Measurements from ENCODE around the gene PFKL. TPM values are rescaled to one million over a fixed set of nuclear protein-coding genes. Genes with fewer than 3 reads are reported as not detected.
A peak's percentile ranks its signal among the peaks of the same experiment; 100 is the strongest.

PFKL gene
- total RNA-seq, 1 experiment from 2014 or later = 134 TPM

DNA sequence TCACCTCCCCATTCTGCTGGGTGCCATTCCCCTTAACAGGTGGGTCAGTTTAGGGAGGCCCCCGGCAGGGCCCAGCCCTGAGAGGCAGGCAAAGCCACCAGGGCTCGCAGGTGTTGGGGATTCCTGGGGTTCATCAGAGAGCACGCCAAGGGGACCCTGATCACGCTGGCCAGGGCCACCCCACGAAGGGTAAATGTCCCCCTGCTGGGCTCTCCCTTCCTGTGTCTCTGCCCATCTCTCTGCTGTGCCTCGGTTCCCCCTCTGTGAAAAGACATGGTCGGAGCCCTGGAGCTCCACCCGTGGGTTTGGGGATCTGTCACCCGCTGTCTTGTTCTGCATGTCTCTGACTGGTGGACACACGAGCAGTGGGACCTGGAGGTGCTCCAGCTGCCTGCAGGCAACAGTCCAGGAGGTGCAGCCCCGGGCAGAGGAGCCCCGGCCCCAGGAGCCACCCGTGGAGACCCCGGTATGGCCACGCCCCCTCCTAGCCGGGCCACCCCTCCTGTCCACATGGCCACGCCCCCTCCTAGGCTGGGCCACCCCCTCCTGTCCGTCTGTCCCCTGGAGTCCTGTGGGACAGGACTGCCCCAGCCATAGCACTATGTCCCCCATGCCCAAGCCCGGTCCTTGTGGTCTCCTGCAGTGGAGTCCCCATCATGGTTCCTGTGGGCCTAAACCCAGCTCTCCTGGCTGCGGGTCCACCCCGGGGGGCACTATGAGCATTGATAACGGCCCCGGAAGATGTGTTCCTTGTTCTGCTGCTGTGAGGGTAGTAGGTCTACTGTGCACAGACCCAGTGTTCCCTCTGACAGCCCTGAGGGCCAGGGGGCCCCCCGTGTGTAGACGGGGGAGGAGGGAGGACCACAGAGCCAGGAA is 7.7 kb upstream of the PFKL start:
- Mint-ChIP-seq H3K4me3 (no peak overlapping the region), H3K27me3 (ENCODE audit: low read depth) (no peaks in the 10 kb centered on the region), H3K27ac (no peak overlapping the region), H3K36me3 (no peaks in the 10 kb centered on the region), H3K4me1 (no peaks in the 10 kb centered on the region), H3K9me3 (no peaks in the 10 kb centered on the region)
- TF ChIP-seq RORB (CRISPR knock-in tag; IDR thresholded peaks at IDR 0.05) (no peak), RELA (CRISPR knock-in tag; IDR thresholded peaks at IDR 0.05; ENCODE audit: borderline replicate concordance) (no peak), FOXK1 (CRISPR knock-in tag; IDR thresholded peaks at IDR 0.05) (no peak), MXD4 (CRISPR knock-in tag; IDR thresholded peaks at IDR 0.05; ENCODE audit: borderline replicate concordance) (no peak), GRHL2 (CRISPR knock-in tag; IDR thresholded peaks at IDR 0.05; ENCODE audit: insufficient replicate concordance, severe bottlenecking) (no peak), E2F5 (CRISPR knock-in tag; IDR thresholded peaks at IDR 0.05) (no peak), ZNF396 (CRISPR knock-in tag; IDR thresholded peaks at IDR 0.05; ENCODE audit: borderline replicate concordance) (no peak)
- TF ChIP-seq, protein P1, sequence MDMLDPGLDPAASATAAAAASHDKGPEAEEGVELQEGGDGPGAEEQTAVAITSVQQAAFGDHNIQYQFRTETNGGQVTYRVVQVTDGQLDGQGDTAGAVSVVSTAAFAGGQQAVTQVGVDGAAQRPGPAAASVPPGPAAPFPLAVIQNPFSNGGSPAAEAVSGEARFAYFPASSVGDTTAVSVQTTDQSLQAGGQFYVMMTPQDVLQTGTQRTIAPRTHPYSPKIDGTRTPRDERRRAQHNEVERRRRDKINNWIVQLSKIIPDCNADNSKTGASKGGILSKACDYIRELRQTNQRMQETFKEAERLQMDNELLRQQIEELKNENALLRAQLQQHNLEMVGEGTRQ (CRISPR knock-in tag; IDR thresholded peaks at IDR 0.05) = no peak
- TF ChIP-seq, protein P2, sequence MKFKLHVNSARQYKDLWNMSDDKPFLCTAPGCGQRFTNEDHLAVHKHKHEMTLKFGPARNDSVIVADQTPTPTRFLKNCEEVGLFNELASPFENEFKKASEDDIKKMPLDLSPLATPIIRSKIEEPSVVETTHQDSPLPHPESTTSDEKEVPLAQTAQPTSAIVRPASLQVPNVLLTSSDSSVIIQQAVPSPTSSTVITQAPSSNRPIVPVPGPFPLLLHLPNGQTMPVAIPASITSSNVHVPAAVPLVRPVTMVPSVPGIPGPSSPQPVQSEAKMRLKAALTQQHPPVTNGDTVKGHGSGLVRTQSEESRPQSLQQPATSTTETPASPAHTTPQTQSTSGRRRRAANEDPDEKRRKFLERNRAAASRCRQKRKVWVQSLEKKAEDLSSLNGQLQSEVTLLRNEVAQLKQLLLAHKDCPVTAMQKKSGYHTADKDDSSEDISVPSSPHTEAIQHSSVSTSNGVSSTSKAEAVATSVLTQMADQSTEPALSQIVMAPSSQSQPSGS (CRISPR knock-in tag; IDR thresholded peaks at IDR 0.05; ENCODE audit: borderline replicate concordance, low read depth) = no peak
- TF ChIP-seq, protein P3, sequence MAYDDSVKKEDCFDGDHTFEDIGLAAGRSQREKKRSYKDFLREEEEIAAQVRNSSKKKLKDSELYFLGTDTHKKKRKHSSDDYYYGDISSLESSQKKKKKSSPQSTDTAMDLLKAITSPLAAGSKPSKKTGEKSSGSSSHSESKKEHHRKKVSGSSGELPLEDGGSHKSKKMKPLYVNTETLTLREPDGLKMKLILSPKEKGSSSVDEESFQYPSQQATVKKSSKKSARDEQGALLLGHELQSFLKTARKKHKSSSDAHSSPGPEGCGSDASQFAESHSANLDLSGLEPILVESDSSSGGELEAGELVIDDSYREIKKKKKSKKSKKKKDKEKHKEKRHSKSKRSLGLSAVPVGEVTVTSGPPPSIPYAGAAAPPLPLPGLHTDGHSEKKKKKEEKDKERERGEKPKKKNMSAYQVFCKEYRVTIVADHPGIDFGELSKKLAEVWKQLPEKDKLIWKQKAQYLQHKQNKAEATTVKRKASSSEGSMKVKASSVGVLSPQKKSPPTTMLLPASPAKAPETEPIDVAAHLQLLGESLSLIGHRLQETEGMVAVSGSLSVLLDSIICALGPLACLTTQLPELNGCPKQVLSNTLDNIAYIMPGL (CRISPR knock-in tag; IDR thresholded peaks at IDR 0.05) = no peak
- DNase-seq (ENCODE audit: low spot score) = peak; percentile 60
- ChIA-PET POLR2A (no interaction called here), CTCF (no interaction called here)
- ATAC-seq = peak; percentile 52

DNA sequence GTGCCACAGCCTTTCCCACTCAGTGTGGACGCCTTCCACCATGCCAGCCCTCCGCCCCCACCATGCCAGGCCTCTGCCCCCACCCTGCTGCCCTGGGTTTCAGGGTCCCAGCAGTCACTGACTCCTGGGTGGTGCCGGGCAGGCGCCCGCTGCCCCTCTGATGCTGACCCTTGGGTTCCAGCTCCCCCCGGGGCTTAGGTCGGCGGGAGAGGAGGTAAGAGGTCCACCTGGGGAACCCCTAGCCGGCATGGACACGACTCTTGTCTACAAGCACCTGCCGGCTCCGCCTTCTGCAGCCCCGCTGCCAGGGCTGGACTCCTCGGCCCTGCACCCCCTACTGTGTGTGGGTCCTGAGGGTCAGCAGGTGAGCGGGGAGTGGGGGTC is 7.0 kb upstream of the PFKL start:
- H3K9me3 Mint-ChIP-seq = no peaks in the 10 kb centered on the region
- no peak overlapping the region for H3K4me3 Mint-ChIP-seq
- POLR2A ChIA-PET = no interaction called here
- DNase-seq (ENCODE audit: low spot score) = no peak
- no peaks in the 10 kb centered on the region for H3K4me1 Mint-ChIP-seq
- H3K27ac Mint-ChIP-seq = no peak overlapping the region
- no peaks in the 10 kb centered on the region for H3K27me3 Mint-ChIP-seq (ENCODE audit: low read depth)
- CTCF ChIA-PET = no interaction called here
- no peak for ATAC-seq
- no peaks in the 10 kb centered on the region for H3K36me3 Mint-ChIP-seq
- TF ChIP-seq MXD4 (CRISPR knock-in tag; IDR thresholded peaks at IDR 0.05; ENCODE audit: borderline replicate concordance) = no peak
- no peak for TF ChIP-seq NFE2L1 (CRISPR knock-in tag; IDR thresholded peaks at IDR 0.05)
- TF ChIP-seq, protein P4, sequence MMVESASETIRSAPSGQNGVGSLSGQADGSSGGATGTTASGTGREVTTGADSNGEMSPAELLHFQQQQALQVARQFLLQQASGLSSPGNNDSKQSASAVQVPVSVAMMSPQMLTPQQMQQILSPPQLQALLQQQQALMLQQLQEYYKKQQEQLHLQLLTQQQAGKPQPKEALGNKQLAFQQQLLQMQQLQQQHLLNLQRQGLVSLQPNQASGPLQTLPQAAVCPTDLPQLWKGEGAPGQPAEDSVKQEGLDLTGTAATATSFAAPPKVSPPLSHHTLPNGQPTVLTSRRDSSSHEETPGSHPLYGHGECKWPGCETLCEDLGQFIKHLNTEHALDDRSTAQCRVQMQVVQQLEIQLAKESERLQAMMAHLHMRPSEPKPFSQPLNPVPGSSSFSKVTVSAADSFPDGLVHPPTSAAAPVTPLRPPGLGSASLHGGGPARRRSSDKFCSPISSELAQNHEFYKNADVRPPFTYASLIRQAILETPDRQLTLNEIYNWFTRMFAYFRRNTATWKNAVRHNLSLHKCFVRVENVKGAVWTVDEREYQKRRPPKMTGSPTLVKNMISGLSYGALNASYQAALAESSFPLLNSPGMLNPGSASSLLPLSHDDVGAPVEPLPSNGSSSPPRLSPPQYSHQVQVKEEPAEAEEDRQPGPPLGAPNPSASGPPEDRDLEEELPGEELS (CRISPR knock-in tag; IDR thresholded peaks at IDR 0.05) = no peak
- TF ChIP-seq ZNF671 (CRISPR knock-in tag; IDR thresholded peaks at IDR 0.05) = no peak
- TF ChIP-seq FOXJ3 (CRISPR knock-in tag; IDR thresholded peaks at IDR 0.05; ENCODE audit: borderline replicate concordance) = no peak
- TF ChIP-seq MAX (CRISPR knock-in tag; IDR thresholded peaks at IDR 0.05) = no peak
- no peak for TF ChIP-seq TEAD4 (CRISPR knock-in tag; IDR thresholded peaks at IDR 0.05)
- TF ChIP-seq CREM (CRISPR knock-in tag; IDR thresholded peaks at IDR 0.05) = no peak
- no peak for TF ChIP-seq ZSCAN18 (CRISPR knock-in tag; IDR thresholded peaks at IDR 0.05)
- TF ChIP-seq ZNF416 (CRISPR knock-in tag; IDR thresholded peaks at IDR 0.05) = no peak
- TF ChIP-seq, protein P5, sequence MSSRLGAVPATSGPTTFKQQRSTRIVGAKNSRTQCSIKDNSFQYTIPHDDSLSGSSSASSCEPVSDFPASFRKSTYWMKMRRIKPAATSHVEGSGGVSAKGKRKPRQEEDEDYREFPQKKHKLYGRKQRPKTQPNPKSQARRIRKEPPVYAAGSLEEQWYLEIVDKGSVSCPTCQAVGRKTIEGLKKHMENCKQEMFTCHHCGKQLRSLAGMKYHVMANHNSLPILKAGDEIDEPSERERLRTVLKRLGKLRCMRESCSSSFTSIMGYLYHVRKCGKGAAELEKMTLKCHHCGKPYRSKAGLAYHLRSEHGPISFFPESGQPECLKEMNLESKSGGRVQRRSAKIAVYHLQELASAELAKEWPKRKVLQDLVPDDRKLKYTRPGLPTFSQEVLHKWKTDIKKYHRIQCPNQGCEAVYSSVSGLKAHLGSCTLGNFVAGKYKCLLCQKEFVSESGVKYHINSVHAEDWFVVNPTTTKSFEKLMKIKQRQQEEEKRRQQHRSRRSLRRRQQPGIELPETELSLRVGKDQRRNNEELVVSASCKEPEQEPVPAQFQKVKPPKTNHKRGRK (CRISPR knock-in tag; IDR thresholded peaks at IDR 0.05; ENCODE audit: borderline replicate concordance) = no peak
- no peak for TF ChIP-seq AR (CRISPR knock-in tag; IDR thresholded peaks at IDR 0.05)

Data from WTC11 (cell line).